Endothelial cell (in vitro differentiated cells): ENCODE results near the gene NFE2L2. TPM values are rescaled to one million over a fixed set of nuclear protein-coding genes. Genes with fewer than 3 reads are reported as not detected.

ENCODE experiments used
- DNase-seq: peaks from one replicate; pipeline ENCODE4 v3.0.0; 2021; ENCODE audit warnings: low spot score
- H3K27ac Mint-ChIP-seq: one replicate; pipeline ENCODE4 v1.8.0; 2021; ENCODE audit warnings: mixed read lengths, inconsistent platforms; ENCODE audit not compliant: unreplicated experiment
- H3K27me3 Mint-ChIP-seq: one replicate; pipeline ENCODE4 v1.8.0; 2021; ENCODE audit warnings: mild to moderate bottlenecking, moderate library complexity, mixed read lengths, inconsistent platforms; ENCODE audit not compliant: unreplicated experiment
- H3K36me3 Mint-ChIP-seq: one replicate; pipeline ENCODE4 v1.8.0; 2021; ENCODE audit warnings: mild to moderate bottlenecking, low read depth, mixed read lengths, inconsistent platforms; ENCODE audit not compliant: unreplicated experiment
- H3K4me1 Mint-ChIP-seq: one replicate; pipeline ENCODE4 v1.8.0; 2021; ENCODE audit warnings: mild to moderate bottlenecking, mixed read lengths, inconsistent platforms; ENCODE audit not compliant: unreplicated experiment
- H3K4me3 Mint-ChIP-seq: one replicate; pipeline ENCODE4 v1.8.0; 2021; ENCODE audit warnings: mild to moderate bottlenecking, mixed read lengths, inconsistent platforms; ENCODE audit not compliant: unreplicated experiment
- H3K9me3 Mint-ChIP-seq: one replicate; pipeline ENCODE4 v1.8.0; 2021; ENCODE audit warnings: mixed read lengths, inconsistent platforms; ENCODE audit not compliant: unreplicated experiment
- total RNA-seq: library from RNA; stranded (reverse); fragmentation: NEBNext Ultra II Directional; extraction: Animal tissue kit (Norgen Biotek cat#: 25700); gene quantifications from one replicate; pipeline ENCODE4 v1.2.1, GENCODE V29; 2021; ENCODE audit not compliant: unreplicated experiment
- TF ChIP-seq, protein P1 (sequence below): fragments of 200-600 bp; sonication (generic); IDR thresholded peaks from one replicate; pipeline ENCODE4 v1.5.0; 2021; ENCODE audit warnings: antibody characterized with exemption; ENCODE audit not compliant: unreplicated experiment

The NFE2L2 gene
- total RNA-seq, 1 donor from 2014 or later = 50.6 TPM

GRCh38 chr2:177284531-177284930 is 20.0 kb upstream of the NFE2L2 start:
- H3K4me3 Mint-ChIP-seq = no peak overlapping the region
- no peak overlapping the region for H3K27ac Mint-ChIP-seq
- peaks cover 5% of the 10 kb centered on the region for H3K36me3 Mint-ChIP-seq
- H3K27me3 Mint-ChIP-seq = no peaks in the 10 kb centered on the region
- H3K9me3 Mint-ChIP-seq = no peaks in the 10 kb centered on the region
- no peak for DNase-seq
- peaks cover 8% of the 10 kb centered on the region for H3K4me1 Mint-ChIP-seq
- TF ChIP-seq, protein P1, sequence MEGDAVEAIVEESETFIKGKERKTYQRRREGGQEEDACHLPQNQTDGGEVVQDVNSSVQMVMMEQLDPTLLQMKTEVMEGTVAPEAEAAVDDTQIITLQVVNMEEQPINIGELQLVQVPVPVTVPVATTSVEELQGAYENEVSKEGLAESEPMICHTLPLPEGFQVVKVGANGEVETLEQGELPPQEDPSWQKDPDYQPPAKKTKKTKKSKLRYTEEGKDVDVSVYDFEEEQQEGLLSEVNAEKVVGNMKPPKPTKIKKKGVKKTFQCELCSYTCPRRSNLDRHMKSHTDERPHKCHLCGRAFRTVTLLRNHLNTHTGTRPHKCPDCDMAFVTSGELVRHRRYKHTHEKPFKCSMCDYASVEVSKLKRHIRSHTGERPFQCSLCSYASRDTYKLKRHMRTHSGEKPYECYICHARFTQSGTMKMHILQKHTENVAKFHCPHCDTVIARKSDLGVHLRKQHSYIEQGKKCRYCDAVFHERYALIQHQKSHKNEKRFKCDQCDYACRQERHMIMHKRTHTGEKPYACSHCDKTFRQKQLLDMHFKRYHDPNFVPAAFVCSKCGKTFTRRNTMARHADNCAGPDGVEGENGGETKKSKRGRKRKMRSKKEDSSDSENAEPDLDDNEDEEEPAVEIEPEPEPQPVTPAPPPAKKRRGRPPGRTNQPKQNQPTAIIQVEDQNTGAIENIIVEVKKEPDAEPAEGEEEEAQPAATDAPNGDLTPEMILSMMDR = no peak

- TF ChIP-seq, protein P1 = no peak
- Mint-ChIP-seq H3K27ac (no peak overlapping the region), H3K4me1 (peaks cover 8% of the 10 kb centered on the region), H3K4me3 (no peak overlapping the region), H3K27me3 (no peaks in the 10 kb centered on the region), H3K36me3 (peaks cover 5% of the 10 kb centered on the region), H3K9me3 (no peaks in the 10 kb centered on the region)
- no peak for DNase-seq
These were observed 19.4 kb upstream of the NFE2L2 start for GRCh38 chr2:177283906-177284305.

GRCh38 chr2:177282787-177283572 is 18.5 kb upstream of the NFE2L2 start:
- H3K27ac Mint-ChIP-seq = no peak overlapping the region
- DNase-seq = no peak
- TF ChIP-seq, protein P1 = no peak
- H3K27me3 Mint-ChIP-seq = no peaks in the 10 kb centered on the region
- peaks cover 5% of the 10 kb centered on the region for H3K36me3 Mint-ChIP-seq
- no peak overlapping the region for H3K4me3 Mint-ChIP-seq
- H3K9me3 Mint-ChIP-seq = no peaks in the 10 kb centered on the region
- H3K4me1 Mint-ChIP-seq = peaks cover 8% of the 10 kb centered on the region

- TF ChIP-seq, protein P1 = no peak
- no peak overlapping the region for H3K27ac Mint-ChIP-seq
These were observed 17.7 kb upstream of the NFE2L2 start for GRCh38 chr2:177282181-177282641.

More at GRCh38 chr2:177282181-177282641, 17.7 kb upstream of the NFE2L2 start:
- no peaks in the 10 kb centered on the region for H3K27me3 Mint-ChIP-seq
- H3K4me3 Mint-ChIP-seq = no peak overlapping the region
- H3K36me3 Mint-ChIP-seq = peaks cover 5% of the 10 kb centered on the region
- H3K9me3 Mint-ChIP-seq = no peaks in the 10 kb centered on the region
- DNase-seq = no peak
- H3K4me1 Mint-ChIP-seq = peaks cover 8% of the 10 kb centered on the region
